ENCODE data around the gene PLCH2. TPM values are rescaled to one million over a fixed set of nuclear protein-coding genes. Genes with fewer than 3 reads are reported as not detected.

Gene PLCH2
- total and polyA plus RNA-seq, 10 of the 15 experiments (the other 5 are each of a cell fraction or from before 2014, with no cell fraction given): 0.03 to 0.73 (median 0.24) TPM; not detected in 3

- peak; percentile 27 for FAIRE-seq
- H3K9me3 ChIP-seq (replicated peaks; ENCODE audit: control insufficient read depth, insufficient read depth, low read length): no peaks in the 10 kb centered on the region
- ChIA-PET CTCF (interaction anchor here (0.7 to 5.1 kb wide), 5 partner anchors 23 to 232 kb away, joined by 3 to 54 read pairs (median 10); partner anchors contain the start of genes PANK4, PEX10 and PRXL2B), RAD21 (ENCODE audit: unreplicated experiment) (interaction anchor here (1.1 to 3.3 kb wide), 6 partner anchors 24 to 360 kb away, joined by 3 to 41 read pairs (median 12); partner anchors contain the start of genes FAAP20 and PANK4), POLR2A (interaction anchor here (2.8 to 5.5 kb wide), 3 partner anchors 9 to 30 kb away, joined by 23 to 61 read pairs (median 60); partner anchors contain the start of gene PRXL2B), SMC1A (ENCODE audit: uncharacterized antibody, unreplicated experiment) (interaction anchor here (0.6 to 4.7 kb wide), 3 partner anchors 23 to 108 kb away, joined by 3 to 39 read pairs (median 28); partner anchors contain the start of gene PRXL2B)
- in situ Hi-C loops (cut with MboI): no loop called here
- peak overlapping the region; percentile 39; the same call in 1 of the 2 replicates for H3K9ac ChIP-seq (ENCODE audit: control insufficient read depth, insufficient read depth, low read length)
- peak overlapping the region; percentile 87 for H3K4me3 ChIP-seq
- intact Hi-C loops (cut with micrococcal nuclease; ENCODE audit: unreplicated experiment): loop anchor here (5.0 kb wide), 1 partner anchor 867 kb away; no protein-coding TSS in a partner anchor
- H4K20me1 ChIP-seq (ENCODE audit: control insufficient read depth, insufficient read depth): no peaks in the 10 kb centered on the region
- DNase-seq (ENCODE audit: low read depth, low spot score): no peak
- WGBS (ENCODE audit: insufficient coverage, insufficient replicate concordance, low lambda C conversion rate, missing lambda C conversion rate): 43% methylated on average over 19 of the region's 19 CpGs
- peak overlapping the region; percentile 99 for H3K27ac ChIP-seq (ENCODE audit: control insufficient read depth, insufficient read depth)
- peak; percentile 25 for ATAC-seq
- peak overlapping the region; percentile 44; the same call in 1 of the 2 replicates for H2AFZ ChIP-seq (ENCODE audit: control insufficient read depth, low read depth, low read length)
- peaks cover 0 to 2% of the 10 kb centered on the region in 2 experiments; a peak in 2 of 4 replicates for H3K36me3 ChIP-seq (ENCODE audit: control insufficient read depth in 2 of 2, insufficient read depth in 2 of 2, low read length in 1 of 2)
- peaks cover 38% of the 10 kb centered on the region for H3K79me2 ChIP-seq (ENCODE audit: control insufficient read depth, insufficient read depth, low read length)
- BruUV-seq (replicated peaks): no TSS peak
- no peaks in the 10 kb centered on the region for H3K27me3 ChIP-seq (replicated peaks in 1 of 2; ENCODE audit: control insufficient read depth in 2 of 2, insufficient read depth in 2 of 2, low read length in 1 of 2)
- peak overlapping the region; percentile 97 for H3K4me2 ChIP-seq (ENCODE audit: control insufficient read depth, insufficient read depth)
- H3K4me1 ChIP-seq (ENCODE audit: control insufficient read depth, insufficient read depth, low read length): peaks cover 31% of the 10 kb centered on the region
- TF ChIP-seq POU2F2 (IDR thresholded peaks at IDR 0.05; ENCODE audit: borderline replicate concordance, low read depth, low read length) (no peak), SMC3 (IDR thresholded peaks at IDR 0.05; ENCODE audit: borderline replicate concordance, low read length) (peak; percentile 86), MEF2B (IDR thresholded peaks at IDR 0.05; ENCODE audit: partially characterized antibody, poor library complexity, severe bottlenecking) (peak; percentile 16), GABPA (IDR thresholded peaks at IDR 0.05; ENCODE audit: low read depth) (no peak), GATAD2B (conservative IDR thresholded peaks at IDR 0.05; ENCODE audit: low read depth) (peak; percentile 75), RELB (IDR thresholded peaks at IDR 0.05; ENCODE audit: low read depth) (0 out of 2 replicates have a peak, but pooled peaks have one; percentile 11), SIN3A (IDR thresholded peaks at IDR 0.05; ENCODE audit: low read depth, low read length) (no peak; the same call in 1 of the 2 replicates), RAD21 (IDR thresholded peaks at IDR 0.05; ENCODE audit: insufficient read depth, low read depth, low read length) (peak; percentile 88), SMARCA5 (IDR thresholded peaks at IDR 0.05) (peak; percentile 62; the same call in 1 of the 2 replicates), PAX5 (IDR thresholded peaks at IDR 0.05; ENCODE audit: borderline replicate concordance, low read depth, low read length) (peak; percentile 13; the same call in 1 of the 2 replicates), BRCA1 (IDR thresholded peaks at IDR 0.05; ENCODE audit: low read depth, low read length) (no peak), MLLT1 (IDR thresholded peaks at IDR 0.05) (peak; percentile 96), KDM1A (IDR thresholded peaks at IDR 0.05; ENCODE audit: borderline replicate concordance) (no peak), CHD2 (IDR thresholded peaks at IDR 0.05; ENCODE audit: borderline replicate concordance, low read depth, low read length) (no peak)
- TF ChIP-seq, protein P1, sequence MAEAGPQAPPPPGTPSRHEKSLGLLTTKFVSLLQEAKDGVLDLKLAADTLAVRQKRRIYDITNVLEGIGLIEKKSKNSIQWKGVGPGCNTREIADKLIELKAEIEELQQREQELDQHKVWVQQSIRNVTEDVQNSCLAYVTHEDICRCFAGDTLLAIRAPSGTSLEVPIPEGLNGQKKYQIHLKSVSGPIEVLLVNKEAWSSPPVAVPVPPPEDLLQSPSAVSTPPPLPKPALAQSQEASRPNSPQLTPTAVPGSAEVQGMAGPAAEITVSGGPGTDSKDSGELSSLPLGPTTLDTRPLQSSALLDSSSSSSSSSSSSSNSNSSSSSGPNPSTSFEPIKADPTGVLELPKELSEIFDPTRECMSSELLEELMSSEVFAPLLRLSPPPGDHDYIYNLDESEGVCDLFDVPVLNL (IDR thresholded peaks at IDR 0.05; ENCODE audit: low read depth, low read length): no peak
- TF ChIP-seq, protein P2, sequence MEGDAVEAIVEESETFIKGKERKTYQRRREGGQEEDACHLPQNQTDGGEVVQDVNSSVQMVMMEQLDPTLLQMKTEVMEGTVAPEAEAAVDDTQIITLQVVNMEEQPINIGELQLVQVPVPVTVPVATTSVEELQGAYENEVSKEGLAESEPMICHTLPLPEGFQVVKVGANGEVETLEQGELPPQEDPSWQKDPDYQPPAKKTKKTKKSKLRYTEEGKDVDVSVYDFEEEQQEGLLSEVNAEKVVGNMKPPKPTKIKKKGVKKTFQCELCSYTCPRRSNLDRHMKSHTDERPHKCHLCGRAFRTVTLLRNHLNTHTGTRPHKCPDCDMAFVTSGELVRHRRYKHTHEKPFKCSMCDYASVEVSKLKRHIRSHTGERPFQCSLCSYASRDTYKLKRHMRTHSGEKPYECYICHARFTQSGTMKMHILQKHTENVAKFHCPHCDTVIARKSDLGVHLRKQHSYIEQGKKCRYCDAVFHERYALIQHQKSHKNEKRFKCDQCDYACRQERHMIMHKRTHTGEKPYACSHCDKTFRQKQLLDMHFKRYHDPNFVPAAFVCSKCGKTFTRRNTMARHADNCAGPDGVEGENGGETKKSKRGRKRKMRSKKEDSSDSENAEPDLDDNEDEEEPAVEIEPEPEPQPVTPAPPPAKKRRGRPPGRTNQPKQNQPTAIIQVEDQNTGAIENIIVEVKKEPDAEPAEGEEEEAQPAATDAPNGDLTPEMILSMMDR (IDR thresholded peaks at IDR 0.05 in 2 of 3, conservative IDR thresholded peaks at IDR 0.05 in 1 of 3; ENCODE audit: control insufficient read depth in 2 of 3, extremely low read depth in 1 of 3, insufficient read depth in 1 of 3, low read depth in 3 of 3, low read length in 3 of 3): peak; percentile 77 to 94 (median 80)
Observed at GRCh38 chr1:2554621-2555387, 78.7 kb downstream of the PLCH2 start.

Measured in GM12878 (cell line).